Left lung (tissue), 10 donors: ENCODE measurements around the gene TEDC1. TPM values are rescaled to one million over a fixed set of nuclear protein-coding genes. Genes with fewer than 3 reads are reported as not detected.
A peak's percentile ranks its signal among the peaks of the same experiment; 100 is the strongest.

Source experiments
- ATAC-seq: fragments of 200-7000 bp; cut with Tn5 transposase; one replicate; pipeline ENCODE4 v1.9.1; 2020; ENCODE audit warnings: moderate library complexity
- DNase-seq, 4 donors: peaks; one replicate each; pipeline ENCODE4 v3.0.0-alpha.2; 2013 to 2020
- H3K27ac ChIP-seq, 2 donors: fragments of 200-600 bp; sonication (generic) in 1 of 2; one replicate each; pipeline versions ENCODE4 v1.5.0 to v1.8.0; 2020 to 2021
- H3K27me3 ChIP-seq, 2 donors: fragments of 200-600 bp; sonication (generic) in 1 of 2; one replicate each; pipeline versions ENCODE4 v1.5.0 to v1.8.0; 2020 to 2021
- H3K36me3 ChIP-seq, 2 donors: fragments of 200-600 bp; sonication (generic) in 1 of 2; one replicate each; pipeline versions ENCODE4 v1.5.0 to v1.8.0; 2020 to 2021
- H3K4me1 ChIP-seq, 2 donors: fragments of 200-600 bp; one replicate each; pipeline ENCODE4 v1.8.0; 2021
- H3K4me3 ChIP-seq, 2 donors: fragments of 200-600 bp; sonication (generic) in 1 of 2; one replicate each; pipeline versions ENCODE4 v1.5.0 to v1.8.0; 2020 to 2021; ENCODE audit warnings: mild to moderate bottlenecking in 1 of 2
- H3K9me3 ChIP-seq, 2 donors: fragments of 200-600 bp; sonication (generic) in 1 of 2; one replicate each; pipeline versions ENCODE4 v1.5.0 to v1.8.0; 2020 to 2021
- intact Hi-C, 2 donors: fragments of 100-400 bp; cut with DNase I; formaldehyde crosslinking; loops; one replicate each; pipeline versions ENCODE4 v1.11.2 to v1.14.2; 2022
- polyA plus RNA-seq, 6 donors: library from polyadenylated mRNA; unstranded; fragments of 120-200 nt; gene quantifications; one replicate each; pipeline ENCODE4 v1.2.1, GENCODE V29; 2013; ENCODE audit not compliant: insufficient read length in 6 of 6
- total RNA-seq, 2 donors: library from RNA; stranded (reverse); fragmentation: NEBNext Ultra II Directional; extraction: Animal tissue kit (Norgen Biotek cat#: 25700); gene quantifications; one replicate each; pipeline ENCODE4 v1.2.1, GENCODE V29; 2021
- TF ChIP-seq, protein P1 (sequence below), 2 donors: fragments of 200-600 bp; sonication (generic) in 1 of 2; IDR thresholded peaks; one replicate each; pipeline versions ENCODE4 v1.5.0 to v1.8.0; 2021; ENCODE audit warnings: antibody characterized with exemption in 2 of 2
- donor health status: DM: no; HTN: yes; CAD: no.
- donor health status: DM: no; HTN: no; CAD: no.

TEDC1 gene
- total and polyA plus RNA-seq, 8 donors, result 5.9 to 16.8 (median 8.8) TPM

DNA sequence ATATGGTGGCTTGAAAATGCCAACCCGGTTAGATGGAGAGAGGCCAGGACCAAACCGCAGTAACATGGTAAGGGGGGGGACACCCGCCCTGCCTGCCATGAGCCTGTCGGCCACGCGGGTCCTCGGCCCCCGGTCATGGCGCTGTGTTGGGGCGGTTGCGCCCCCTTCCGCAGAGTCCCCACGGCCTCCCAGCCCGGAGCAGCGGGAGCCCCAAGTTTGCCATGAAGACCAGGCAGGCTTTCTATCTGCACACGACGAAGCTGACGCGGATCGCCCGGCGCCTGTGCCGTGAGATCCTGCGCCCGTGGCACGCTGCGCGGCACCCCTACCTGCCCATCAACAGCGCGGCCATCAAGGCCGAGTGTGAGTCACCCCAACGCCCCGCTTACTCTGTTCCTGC is 26.5 kb upstream of the TEDC1 start:
- TF ChIP-seq, protein P1, sequence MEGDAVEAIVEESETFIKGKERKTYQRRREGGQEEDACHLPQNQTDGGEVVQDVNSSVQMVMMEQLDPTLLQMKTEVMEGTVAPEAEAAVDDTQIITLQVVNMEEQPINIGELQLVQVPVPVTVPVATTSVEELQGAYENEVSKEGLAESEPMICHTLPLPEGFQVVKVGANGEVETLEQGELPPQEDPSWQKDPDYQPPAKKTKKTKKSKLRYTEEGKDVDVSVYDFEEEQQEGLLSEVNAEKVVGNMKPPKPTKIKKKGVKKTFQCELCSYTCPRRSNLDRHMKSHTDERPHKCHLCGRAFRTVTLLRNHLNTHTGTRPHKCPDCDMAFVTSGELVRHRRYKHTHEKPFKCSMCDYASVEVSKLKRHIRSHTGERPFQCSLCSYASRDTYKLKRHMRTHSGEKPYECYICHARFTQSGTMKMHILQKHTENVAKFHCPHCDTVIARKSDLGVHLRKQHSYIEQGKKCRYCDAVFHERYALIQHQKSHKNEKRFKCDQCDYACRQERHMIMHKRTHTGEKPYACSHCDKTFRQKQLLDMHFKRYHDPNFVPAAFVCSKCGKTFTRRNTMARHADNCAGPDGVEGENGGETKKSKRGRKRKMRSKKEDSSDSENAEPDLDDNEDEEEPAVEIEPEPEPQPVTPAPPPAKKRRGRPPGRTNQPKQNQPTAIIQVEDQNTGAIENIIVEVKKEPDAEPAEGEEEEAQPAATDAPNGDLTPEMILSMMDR (IDR thresholded peaks at IDR 0.05), result no peak
- ATAC-seq, result no peak
- Histone ChIP-seq H3K4me3 (no peak overlapping the region), H3K9me3 (no peaks in the 10 kb centered on the region), H3K27ac (no peak overlapping the region), H3K36me3 (peaks cover 0 to 93% of the 10 kb centered on the region in 2 donors), H3K4me1 (peaks cover 5 to 19% of the 10 kb centered on the region in 2 donors), H3K27me3 (no peaks in the 10 kb centered on the region)
- no peak for DNase-seq
- intact Hi-C loops, result no loop called here

DNA sequence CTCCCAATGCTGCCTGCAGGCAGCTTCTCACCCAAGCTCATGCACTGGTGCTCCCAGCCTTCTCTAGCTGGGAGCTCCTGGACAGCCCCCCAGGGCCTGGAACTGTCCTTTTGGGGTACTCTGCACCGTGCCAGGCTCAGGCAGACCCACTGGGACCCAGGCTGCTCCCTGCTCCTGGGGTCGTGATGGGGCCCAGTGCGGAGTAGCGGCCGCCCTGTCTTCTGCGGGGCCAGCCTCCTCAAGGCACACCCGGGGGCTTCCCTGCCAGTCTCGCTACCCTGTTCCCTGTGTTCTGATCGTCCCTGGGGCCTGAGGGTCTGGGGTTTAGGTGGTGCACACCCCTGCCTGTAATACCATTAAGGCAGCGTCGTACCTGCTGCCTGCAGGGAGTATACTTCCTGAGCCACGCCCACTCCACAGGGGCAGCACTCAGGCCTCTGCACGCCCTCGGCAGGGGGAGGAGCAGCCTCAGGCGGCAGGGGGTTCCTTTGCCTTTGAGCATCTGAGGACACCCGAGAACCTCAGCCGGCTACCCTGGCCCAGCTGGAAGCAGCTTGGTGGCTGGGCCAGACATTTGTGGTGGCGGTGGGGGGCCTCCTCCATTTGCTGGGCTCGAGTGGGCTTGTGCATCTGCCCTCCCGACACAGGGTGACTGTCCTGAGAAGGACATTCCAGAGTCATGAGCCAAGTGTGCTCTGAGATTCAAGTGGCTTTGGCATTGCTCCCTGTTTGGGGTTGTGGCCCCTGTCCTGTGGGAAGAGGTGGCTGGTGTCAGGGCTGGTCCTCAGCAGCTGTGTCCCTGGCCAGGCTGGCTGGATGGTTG is 25.6 kb upstream of the TEDC1 start:
- TF ChIP-seq, protein P1 (IDR thresholded peaks at IDR 0.05), result no peak
- peak overlapping the region in 1 of 2 donors; percentile 18 for H3K27ac ChIP-seq

DNA sequence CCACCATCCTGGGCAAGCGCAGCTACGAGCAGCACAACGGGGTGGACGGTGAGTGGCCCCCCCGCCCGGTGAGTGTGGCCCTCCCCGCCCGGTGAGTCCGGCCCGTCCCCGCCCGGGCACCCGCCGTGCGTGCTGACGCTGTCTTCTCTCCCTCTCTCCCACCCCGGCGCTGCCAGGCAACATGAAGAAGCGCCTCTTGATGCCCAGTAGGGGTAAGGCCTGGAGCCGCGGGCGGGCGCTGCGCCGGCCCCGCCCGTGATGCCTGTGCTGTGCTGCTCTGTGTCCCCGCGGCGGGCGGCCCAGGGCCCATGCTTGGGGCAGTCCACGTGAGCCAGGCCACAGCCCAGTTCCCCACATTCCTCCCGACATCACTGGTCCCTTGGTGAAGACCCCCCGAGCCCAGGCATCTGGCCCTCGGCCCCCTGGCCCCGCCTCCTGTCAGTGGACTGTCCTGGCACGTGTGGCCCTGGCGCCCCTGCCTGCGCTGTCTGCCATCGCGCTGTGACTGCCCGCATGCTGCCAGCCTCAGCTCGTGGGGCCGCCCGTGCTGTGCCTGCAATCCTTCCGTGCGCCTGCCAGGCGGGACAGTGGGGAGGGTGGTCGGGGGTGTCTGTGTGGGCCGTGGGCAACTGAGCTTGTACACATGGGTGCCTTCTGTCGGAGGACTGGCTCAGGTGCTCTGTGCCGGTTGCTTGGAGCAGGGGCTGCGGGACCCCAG is 24.4 kb upstream of the TEDC1 start:
- Histone ChIP-seq H3K4me1 (peaks cover 12 to 25% of the 10 kb centered on the region in 2 donors), H3K9me3 (no peaks in the 10 kb centered on the region), H3K36me3 (peaks cover 0 to 92% of the 10 kb centered on the region in 2 donors), H3K4me3 (no peak overlapping the region), H3K27ac (no peak overlapping the region), H3K27me3 (no peaks in the 10 kb centered on the region)
- no peak for DNase-seq
- no peak for ATAC-seq
- TF ChIP-seq, protein P1 (IDR thresholded peaks at IDR 0.05), result no peak
- intact Hi-C loops, result no loop called here

More for the DNA sequence above, 25.6 kb upstream of the TEDC1 start:
- H3K36me3 ChIP-seq, result peaks cover 0 to 97% of the 10 kb centered on the region in 2 donors
- H3K9me3 ChIP-seq, result no peaks in the 10 kb centered on the region
- peaks cover 5 to 19% of the 10 kb centered on the region in 2 donors for H3K4me1 ChIP-seq
- no peaks in the 10 kb centered on the region for H3K27me3 ChIP-seq
- ATAC-seq, result peak; percentile 80
- H3K4me3 ChIP-seq, result no peak overlapping the region
- DNase-seq, result peak in 1 of 4 donors; percentile 65
- intact Hi-C loops, result no loop called here

DNA sequence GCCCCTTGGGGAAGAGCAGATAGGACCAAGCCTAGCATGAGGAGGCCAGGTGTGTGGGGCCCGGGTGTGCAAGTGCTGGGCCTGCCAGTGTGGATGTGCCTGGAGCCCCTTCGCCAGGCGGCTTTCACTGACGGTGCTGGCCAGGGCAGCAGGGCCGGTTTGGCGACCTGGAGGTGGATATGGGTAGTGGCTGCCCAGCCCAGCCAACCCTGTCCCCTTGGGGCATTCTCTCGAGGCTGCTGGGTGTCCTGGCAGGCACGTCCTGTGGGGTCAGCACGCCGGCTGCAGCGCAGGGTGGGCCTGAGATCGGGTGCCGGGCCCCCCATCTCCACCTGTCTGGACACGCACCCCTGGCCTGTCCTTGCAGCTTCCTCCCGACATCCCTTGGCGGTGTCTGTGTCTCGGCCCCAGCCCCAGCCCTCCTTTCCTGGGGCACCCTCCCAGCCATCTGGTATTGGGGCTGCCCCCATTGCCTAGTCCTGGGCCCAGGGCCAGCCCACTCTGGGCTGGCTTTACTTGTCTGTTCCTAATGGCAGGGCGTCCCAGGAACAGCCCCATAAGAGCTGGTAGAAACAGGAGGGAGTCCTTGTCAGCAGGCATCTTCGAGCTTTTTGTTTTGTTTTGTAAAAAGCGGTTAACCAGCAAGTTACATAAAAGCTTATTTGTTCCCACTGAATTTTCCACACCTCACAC is 23.7 kb upstream of the TEDC1 start:
- H3K27ac ChIP-seq, result no peak overlapping the region
- TF ChIP-seq, protein P1 (IDR thresholded peaks at IDR 0.05), result no peak
- peaks cover 0 to 85% of the 10 kb centered on the region in 2 donors for H3K36me3 ChIP-seq
- H3K4me3 ChIP-seq, result no peak overlapping the region
- DNase-seq, result no peak
- peaks cover 17 to 32% of the 10 kb centered on the region in 2 donors for H3K4me1 ChIP-seq
- intact Hi-C loops, result no loop called here
- H3K9me3 ChIP-seq, result no peaks in the 10 kb centered on the region
- no peak for ATAC-seq
- H3K27me3 ChIP-seq, result no peaks in the 10 kb centered on the region
